Esophagus muscularis mucosa (tissue), 4 donors: ENCODE measurements around the gene GNAI1. TPM values are rescaled to one million over a fixed set of nuclear protein-coding genes. Genes with fewer than 3 reads are reported as not detected.

ENCODE experiments used
- DNase-seq: peaks from one replicate; pipeline ENCODE4 v3.0.0-alpha.2; 2017; ENCODE audit errors: extremely low spot score
- H3K27ac ChIP-seq, 4 donors: fragments of 200-600 bp; sonication (generic); replicated peaks in 1 of 4; 1 replicate in 3 of 4; 2 replicates in 1 of 4; pipeline ENCODE4 v1.5.1; 2016 to 2019; ENCODE audit warnings: mild to moderate bottlenecking in 1 of 4
- H3K27me3 ChIP-seq, 4 donors: fragments of 200-600 bp; sonication (generic); one replicate each; pipeline versions ENCODE4 v1.5.1 to v1.6.0; 2016 to 2019
- H3K36me3 ChIP-seq, 4 donors: fragments of 200-600 bp; sonication (generic); one replicate each; pipeline ENCODE4 v1.5.1; 2016 to 2019
- H3K4me1 ChIP-seq, 4 donors: fragments of 200-600 bp; sonication (generic); one replicate each; pipeline ENCODE4 v1.5.1; 2016 to 2019
- H3K4me3 ChIP-seq, 4 donors: fragments of 200-600 bp; sonication (generic); 1 replicate in 2 of 4; 2 replicates in 2 of 4; pipeline ENCODE4 v1.5.1; 2016 to 2019; ENCODE audit warnings: mild to moderate bottlenecking in 4 of 4, moderate library complexity in 1 of 4
- H3K9me3 ChIP-seq, 4 donors: fragments of 200-600 bp; sonication (generic); 1 replicate in 3 of 4; 2 replicates in 1 of 4; pipeline ENCODE4 v1.5.1; 2016 to 2019
- CTCF ChIP-seq, 3 experiments: fragments of 200-600 bp in 2 of 3; fragments of 450-650 bp in 1 of 3; sonication (generic) in 2 of 3; IDR thresholded peaks; one replicate each; pipeline ENCODE4 v1.5.1; 2017 to 2019; ENCODE audit warnings: antibody characterized with exemption in 3 of 3, mild to moderate bottlenecking in 2 of 3, moderate library complexity in 1 of 3
- EP300 ChIP-seq: sonication (generic); formaldehyde crosslinking; IDR thresholded peaks from one replicate; pipeline ENCODE4 v1.6.1; 2017; ENCODE audit warnings: antibody characterized with exemption
- POLR2A ChIP-seq: fragments of 450-650 bp; IDR thresholded peaks from one replicate; pipeline ENCODE4 v1.6.1; 2017; ENCODE audit warnings: antibody characterized with exemption, moderate library complexity, mild to moderate bottlenecking, low read depth
- POLR2AphosphoS5 ChIP-seq, 2 donors: sonication (generic); formaldehyde crosslinking; IDR thresholded peaks; one replicate each; pipeline ENCODE4 v1.6.1; 2017; ENCODE audit warnings: antibody characterized with exemption in 2 of 2
- WGBS: methylation state at CpG from one replicate; pipeline ENCODE4 v1.1.5; 2018; 5-methylcytosine and 5-hydroxymethylcytosine counted together
- intact Hi-C: fragments of 100-400 bp; cut with DNase I; formaldehyde crosslinking; loops from one replicate; pipeline ENCODE4 v1.15.1; 2023
- total RNA-seq, 4 donors: library from RNA; depleted of rRNA; stranded (reverse); fragments of >200 nt; gene quantifications; one replicate each; pipeline versions ENCODE4 v1.1.0 to v1.2.1, GENCODE V29; 2016

The GNAI1 gene
- total RNA-seq, 4 donors from 2014 or later = 61.0 to 141 (median 75.5) TPM

DNA sequence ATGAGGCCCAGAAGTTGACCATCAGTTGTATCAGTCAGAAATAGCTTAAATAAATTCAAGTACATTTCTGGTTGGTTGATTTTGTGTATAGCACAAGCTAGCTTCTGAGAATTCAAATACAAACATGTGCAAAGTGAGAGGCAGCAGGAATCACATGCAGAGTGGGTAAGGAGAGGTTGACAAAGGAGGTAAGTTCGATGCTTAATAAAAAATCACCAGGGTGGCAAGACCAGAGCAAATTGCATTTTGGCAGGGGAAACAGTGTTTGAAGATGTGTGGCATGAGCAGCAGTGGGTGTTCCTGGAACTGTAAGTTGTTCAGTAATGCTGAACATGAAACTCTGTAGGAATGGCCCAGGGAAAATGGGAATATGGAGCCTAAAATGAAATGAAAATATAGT is 52.6 kb downstream of the GNAI1 start:
- WGBS = 48% methylated on average over 1 of the region's 1 CpG
- H3K4me1 ChIP-seq = peaks cover 0 to 59% (median 41%) of the 10 kb centered on the region in 4 donors
- H3K27me3 ChIP-seq = no peaks in the 10 kb centered on the region
- H3K9me3 ChIP-seq = no peaks in the 10 kb centered on the region
- TF ChIP-seq CTCF (IDR thresholded peaks at IDR 0.05) = no peak
- no peak for TF ChIP-seq POLR2A
- no peak for TF ChIP-seq EP300
- no peak for TF ChIP-seq POLR2AphosphoS5 (IDR thresholded peaks at IDR 0.05)
- DNase-seq = no peak
- intact Hi-C loops = no loop called here
- H3K4me3 ChIP-seq = no peak overlapping the region
- no peak overlapping the region for H3K27ac ChIP-seq
- H3K36me3 ChIP-seq = no peaks in the 10 kb centered on the region

DNA sequence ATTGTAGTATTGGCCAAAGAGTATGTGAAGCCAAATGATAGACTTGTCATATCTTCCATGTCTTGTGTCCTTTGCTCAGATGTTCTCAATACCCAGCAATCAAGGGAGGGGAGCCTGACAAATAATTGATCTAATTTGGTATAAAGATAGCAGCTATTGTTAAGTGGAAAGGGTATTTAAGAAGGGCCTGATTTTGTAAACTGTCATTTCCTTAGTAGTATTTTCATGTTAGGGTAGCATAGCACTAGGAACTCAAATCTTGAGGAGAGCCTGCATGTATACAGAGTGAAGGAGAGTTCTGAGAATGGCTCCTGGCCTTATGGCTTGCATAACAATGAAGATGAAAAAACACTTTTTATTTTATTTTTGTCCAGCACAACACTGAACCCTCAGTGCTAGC is 53.1 kb downstream of the GNAI1 start:
- no peak overlapping the region for H3K27ac ChIP-seq
- TF ChIP-seq POLR2A = no peak
- no peak for TF ChIP-seq EP300
- TF ChIP-seq CTCF (IDR thresholded peaks at IDR 0.05) = no peak
- no peak for TF ChIP-seq POLR2AphosphoS5 (IDR thresholded peaks at IDR 0.05)
- no peak for DNase-seq
- intact Hi-C loops = no loop called here
- no peaks in the 10 kb centered on the region for H3K27me3 ChIP-seq
- no peak overlapping the region for H3K4me3 ChIP-seq
- no peaks in the 10 kb centered on the region for H3K36me3 ChIP-seq
- H3K4me1 ChIP-seq = peaks cover 0 to 57% (median 39%) of the 10 kb centered on the region in 4 donors
- no peaks in the 10 kb centered on the region for H3K9me3 ChIP-seq

GRCh38 chr7:80189638-80190037 is 55.0 kb downstream of the GNAI1 start:
- Histone ChIP-seq H3K27me3 (no peaks in the 10 kb centered on the region), H3K27ac (no peak overlapping the region), H3K4me1 (peaks cover 0 to 38% (median 30%) of the 10 kb centered on the region in 4 donors), H3K4me3 (no peak overlapping the region), H3K9me3 (no peaks in the 10 kb centered on the region), H3K36me3 (no peaks in the 10 kb centered on the region)
- intact Hi-C loops = no loop called here
- no peak for TF ChIP-seq EP300
- no peak for TF ChIP-seq CTCF (IDR thresholded peaks at IDR 0.05)
- 65% methylated on average over 4 of the region's 4 CpGs for WGBS
- no peak for DNase-seq

DNA sequence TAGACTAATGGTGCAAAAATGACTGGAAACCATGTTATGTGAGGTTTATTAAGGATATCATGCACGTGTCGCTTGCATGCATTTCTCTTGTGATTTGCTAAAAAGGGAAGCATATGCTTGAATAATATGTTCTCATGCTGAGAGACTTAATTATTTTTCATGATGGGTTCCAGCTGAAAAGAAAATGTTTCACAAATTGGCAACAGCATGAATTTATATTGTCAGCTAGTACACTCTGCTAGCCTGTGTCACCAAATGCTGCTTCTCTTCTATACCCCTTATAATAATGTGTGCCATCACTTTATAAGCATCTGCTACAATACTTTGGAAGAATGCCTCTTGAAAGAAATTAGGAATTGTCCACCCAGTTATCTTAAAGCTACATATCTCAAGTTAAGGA is 63.0 kb downstream of the GNAI1 start:
- no peak for DNase-seq
- no peak overlapping the region for H3K27ac ChIP-seq
- no peaks in the 10 kb centered on the region for H3K27me3 ChIP-seq
- no peak overlapping the region for H3K4me3 ChIP-seq
- peaks cover 4 to 29% (median 14%) of the 10 kb centered on the region in 4 donors for H3K4me1 ChIP-seq
- WGBS = 76% methylated on average over 2 of the region's 2 CpGs
- peaks cover 0 to 15% (median 4%) of the 10 kb centered on the region in 4 donors for H3K36me3 ChIP-seq
- TF ChIP-seq POLR2A (no peak), CTCF (IDR thresholded peaks at IDR 0.05) (no peak), POLR2AphosphoS5 (IDR thresholded peaks at IDR 0.05) (no peak)
- H3K9me3 ChIP-seq = no peaks in the 10 kb centered on the region
- intact Hi-C loops = no loop called here

DNA sequence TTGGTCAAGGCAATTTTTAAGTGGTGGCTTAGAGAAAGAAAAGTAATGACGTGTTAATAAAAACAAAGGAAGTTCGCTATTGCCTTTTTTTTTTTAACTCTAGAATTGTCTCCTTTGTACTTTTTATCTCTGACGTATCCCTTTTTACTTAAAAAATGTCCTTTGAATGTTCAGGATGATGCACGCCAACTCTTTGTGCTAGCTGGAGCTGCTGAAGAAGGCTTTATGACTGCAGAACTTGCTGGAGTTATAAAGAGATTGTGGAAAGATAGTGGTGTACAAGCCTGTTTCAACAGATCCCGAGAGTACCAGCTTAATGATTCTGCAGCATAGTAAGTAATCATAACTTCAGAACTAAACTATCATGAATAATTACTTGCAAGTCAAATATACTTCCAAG is 64.4 kb downstream of the GNAI1 start:
- Histone ChIP-seq H3K27ac (no peak overlapping the region), H3K4me1 (peaks cover 4 to 29% (median 14%) of the 10 kb centered on the region in 4 donors), H3K9me3 (no peaks in the 10 kb centered on the region), H3K36me3 (peaks cover 0 to 17% (median 6%) of the 10 kb centered on the region in 4 donors), H3K4me3 (no peak overlapping the region), H3K27me3 (no peaks in the 10 kb centered on the region)
- DNase-seq = no peak
- WGBS = 67% methylated on average over 5 of the region's 5 CpGs
- no peak for TF ChIP-seq POLR2A
- TF ChIP-seq POLR2AphosphoS5 (IDR thresholded peaks at IDR 0.05) = no peak
- no peak for TF ChIP-seq CTCF (IDR thresholded peaks at IDR 0.05)
- no peak for TF ChIP-seq EP300
- intact Hi-C loops = no loop called here
